Measurements from ENCODE around the gene UGT1A6.
A peak's percentile ranks its signal among the peaks of the same experiment; 100 is the strongest.
"Not testable (repeated sequence)": the region's sequence is repeated elsewhere in the genome, so short reads cannot be mapped to it uniquely, and the experiment has no call there.

GRCh38 chr2:233700842-233701241 lies 8.2 kb downstream of the UGT1A6 start:
- not testable (repeated sequence) for TF ChIP-seq CTCF (IDR thresholded peaks at IDR 0.05); SREBF2 (IDR thresholded peaks at IDR 0.05); EHF (CRISPR knock-in tag; IDR thresholded peaks at IDR 0.05); USF2 (IDR thresholded peaks at IDR 0.05); POLR2A (IDR thresholded peaks at IDR 0.05; ENCODE audit: low read length)
- peak; percentile 61; the same call in 1 of the 2 replicates for TF ChIP-seq RARB (CRISPR knock-in tag; IDR thresholded peaks at IDR 0.05)

Measured in A549 (cell line).